Measurements from ENCODE around the gene CCDC40. TPM values are rescaled to one million over a fixed set of nuclear protein-coding genes. Genes with fewer than 3 reads are reported as not detected.

CCDC40 gene
- total RNA-seq, 1 donor from 2014 or later, result 9.5 TPM

- Mint-ChIP-seq H3K27me3 (ENCODE audit: unreplicated experiment) (peaks cover 6% of the 10 kb centered on the region), H3K4me1 (ENCODE audit: unreplicated experiment) (peaks cover 8% of the 10 kb centered on the region), H3K36me3 (ENCODE audit: unreplicated experiment) (no peaks in the 10 kb centered on the region), H3K27ac (ENCODE audit: unreplicated experiment) (no peak overlapping the region), H3K9me3 (ENCODE audit: unreplicated experiment) (no peaks in the 10 kb centered on the region), H3K4me3 (ENCODE audit: unreplicated experiment) (no peak overlapping the region)
- no peak for TF ChIP-seq CTCF (IDR thresholded peaks at IDR 0.05)
- no peak for DNase-seq (ENCODE audit: extremely low spot score, unreplicated experiment)
Measured at GRCh38 chr17:80097127-80097621, 60.7 kb downstream of the CCDC40 start.

GRCh38 chr17:80097844-80098691 is 61.6 kb downstream of the CCDC40 start:
- Mint-ChIP-seq H3K4me1 (ENCODE audit: unreplicated experiment) (peaks cover 14% of the 10 kb centered on the region), H3K4me3 (ENCODE audit: unreplicated experiment) (no peak overlapping the region), H3K27ac (ENCODE audit: unreplicated experiment) (no peak overlapping the region), H3K9me3 (ENCODE audit: unreplicated experiment) (no peaks in the 10 kb centered on the region), H3K36me3 (ENCODE audit: unreplicated experiment) (no peaks in the 10 kb centered on the region), H3K27me3 (ENCODE audit: unreplicated experiment) (peaks cover 2% of the 10 kb centered on the region)
- no peak for TF ChIP-seq CTCF (IDR thresholded peaks at IDR 0.05)
- DNase-seq (ENCODE audit: extremely low spot score, unreplicated experiment), result no peak

- no peak for TF ChIP-seq CTCF (IDR thresholded peaks at IDR 0.05)
- peaks cover 2% of the 10 kb centered on the region for H3K27me3 Mint-ChIP-seq (ENCODE audit: unreplicated experiment)
- H3K4me3 Mint-ChIP-seq (ENCODE audit: unreplicated experiment), result no peak overlapping the region
- no peaks in the 10 kb centered on the region for H3K36me3 Mint-ChIP-seq (ENCODE audit: unreplicated experiment)
- no peak overlapping the region for H3K27ac Mint-ChIP-seq (ENCODE audit: unreplicated experiment)
- DNase-seq (ENCODE audit: extremely low spot score, unreplicated experiment), result no peak
- peaks cover 20% of the 10 kb centered on the region for H3K4me1 Mint-ChIP-seq (ENCODE audit: unreplicated experiment)
- H3K9me3 Mint-ChIP-seq (ENCODE audit: unreplicated experiment), result no peaks in the 10 kb centered on the region
Measured at GRCh38 chr17:80099291-80100034, 63.0 kb downstream of the CCDC40 start.

- Mint-ChIP-seq H3K27me3 (ENCODE audit: unreplicated experiment) (no peaks in the 10 kb centered on the region), H3K4me1 (ENCODE audit: unreplicated experiment) (peaks cover 21% of the 10 kb centered on the region), H3K4me3 (ENCODE audit: unreplicated experiment) (no peak overlapping the region), H3K36me3 (ENCODE audit: unreplicated experiment) (no peaks in the 10 kb centered on the region), H3K9me3 (ENCODE audit: unreplicated experiment) (no peaks in the 10 kb centered on the region), H3K27ac (ENCODE audit: unreplicated experiment) (no peak overlapping the region)
- no peak for TF ChIP-seq CTCF (IDR thresholded peaks at IDR 0.05)
- DNase-seq (ENCODE audit: extremely low spot score, unreplicated experiment), result no peak
Measured at GRCh38 chr17:80100035-80100323, 63.5 kb downstream of the CCDC40 start.
